HG03175 (cell line): ENCODE data around the gene GABRD.

Experiments used
- ATAC-seq: cut with Tn5 transposase; IDR thresholded peaks from one replicate; pipeline ENCODE4 v1.9.1; 2021; ENCODE audit warnings: mild to moderate bottlenecking, moderate library complexity; ENCODE audit not compliant: unreplicated experiment

GABRD gene

GRCh38 chr1:2050793-2051682 lies 31.9 kb downstream of the GABRD start:
- no peak for ATAC-seq

- no peak for ATAC-seq
Observed at GRCh38 chr1:2052054-2052679, 33.0 kb downstream of the GABRD start.

- ATAC-seq = no peak
Observed at GRCh38 chr1:2052756-2053155, 33.6 kb downstream of the GABRD start.

GRCh38 chr1:2053217-2053616 lies 34.1 kb downstream of the GABRD start:
- no peak for ATAC-seq

GRCh38 chr1:2053784-2054376 lies 34.7 kb downstream of the GABRD start:
- ATAC-seq = no peak

- no peak for ATAC-seq
Observed at GRCh38 chr1:2054560-2054959, 35.4 kb downstream of the GABRD start.

GRCh38 chr1:2055911-2056575 lies 36.9 kb downstream of the GABRD start:
- ATAC-seq = no peak

- ATAC-seq = no peak
Observed at GRCh38 chr1:2056955-2057590, 37.9 kb downstream of the GABRD start.

- ATAC-seq = no peak
Observed at GRCh38 chr1:2059290-2059953, 40.3 kb downstream of the GABRD start.

GRCh38 chr1:2060072-2060471 lies 40.9 kb downstream of the GABRD start:
- ATAC-seq = no peak

GRCh38 chr1:2060535-2060934 lies 41.4 kb downstream of the GABRD start:
- no peak for ATAC-seq

GRCh38 chr1:2061065-2061778 lies 42.1 kb downstream of the GABRD start:
- ATAC-seq = no peak

- no peak for ATAC-seq
Observed at GRCh38 chr1:2065699-2066098, 46.6 kb downstream of the GABRD start.

- no peak for ATAC-seq
Observed at GRCh38 chr1:2067393-2067792, 48.2 kb downstream of the GABRD start.

GRCh38 chr1:2067981-2068380 lies 48.8 kb downstream of the GABRD start:
- no peak for ATAC-seq

- no peak for ATAC-seq
Observed at GRCh38 chr1:2068951-2069350, 49.8 kb downstream of the GABRD start.

- ATAC-seq = no peak
Observed at GRCh38 chr1:2070016-2070415, 50.9 kb downstream of the GABRD start.

- no peak for ATAC-seq
Observed at GRCh38 chr1:2070800-2071530, 51.8 kb downstream of the GABRD start.
